HepG2 (cell line): ENCODE results near the gene ATP5F1E. TPM values are rescaled to one million over a fixed set of nuclear protein-coding genes. Genes with fewer than 3 reads are reported as not detected.

ENCODE experiments used
- CENPT ChIP-seq: sonication (generic); formaldehyde crosslinking; IDR thresholded peaks from 2 replicates; pipeline ENCODE4 v1.8.0; 2022; ENCODE audit warnings: low read depth, mild to moderate bottlenecking, moderate library complexity, missing genetic modification reagents
- JUND ChIP-seq: sonication (generic); formaldehyde crosslinking; IDR thresholded peaks from 2 replicates; pipeline ENCODE4 v1.8.0; 2022; ENCODE audit warnings: mild to moderate bottlenecking, missing genetic modification reagents
- KDM5B ChIP-seq: sonication (generic); formaldehyde crosslinking; IDR thresholded peaks from 2 replicates; pipeline ENCODE4 v1.4.0; 2020; ENCODE audit warnings: missing genetic modification reagents, mild to moderate bottlenecking, borderline replicate concordance
- PLSCR1 ChIP-seq: sonication (generic); formaldehyde crosslinking; IDR thresholded peaks from 2 replicates; pipeline ENCODE4 v1.5.0; 2020; ENCODE audit warnings: missing genetic modification reagents, mild to moderate bottlenecking, borderline replicate concordance
- SALL1 ChIP-seq: sonication (generic); formaldehyde crosslinking; IDR thresholded peaks from 2 replicates; pipeline ENCODE4 v1.8.0; 2022; ENCODE audit warnings: mild to moderate bottlenecking, missing genetic modification reagents
- SCMH1 ChIP-seq: sonication (generic); formaldehyde crosslinking; IDR thresholded peaks from 2 replicates; pipeline ENCODE4 v1.9.0; 2021; ENCODE audit warnings: missing genetic modification reagents, mild to moderate bottlenecking, borderline replicate concordance
- SP140L ChIP-seq: sonication (generic); formaldehyde crosslinking; IDR thresholded peaks from 2 replicates; pipeline ENCODE4 v1.4.0; 2020; ENCODE audit warnings: missing genetic modification reagents, borderline replicate concordance
- SRSF1 ChIP-seq: fragments of 200-400 bp; formaldehyde crosslinking; optimal IDR thresholded peaks from 2 replicates; pipeline ENCODE3; 2017; ENCODE audit warnings: mild to moderate bottlenecking, low read depth, low read length, moderate library complexity
- TFAP4 ChIP-seq: sonication (generic); IDR thresholded peaks from 2 replicates; pipeline ENCODE4 v1.6.1; 2016; ENCODE audit warnings: low read depth, borderline replicate concordance
- TFDP2 ChIP-seq: sonication (generic); formaldehyde crosslinking; IDR thresholded peaks from 2 replicates; pipeline ENCODE4 v1.4.0; 2020; ENCODE audit warnings: missing genetic modification reagents
- TSC22D2 ChIP-seq: sonication (generic); formaldehyde crosslinking; IDR thresholded peaks from 2 replicates; pipeline ENCODE4 v1.5.1; 2020; ENCODE audit warnings: missing genetic modification reagents, mild to moderate bottlenecking, borderline replicate concordance
- ZBTB2 ChIP-seq: sonication (generic); formaldehyde crosslinking; IDR thresholded peaks from 2 replicates; pipeline ENCODE4 v1.8.0; 2022; ENCODE audit warnings: low read depth, missing genetic modification reagents
- ZFYVE20 ChIP-seq: sonication (generic); formaldehyde crosslinking; IDR thresholded peaks from 2 replicates; pipeline ENCODE4 v1.8.0; 2023; ENCODE audit warnings: low read depth, mild to moderate bottlenecking, moderate library complexity, missing genetic modification reagents, borderline replicate concordance
- ZKSCAN5 ChIP-seq: sonication (generic); formaldehyde crosslinking; IDR thresholded peaks from 2 replicates; pipeline ENCODE4 v1.5.1; 2020; ENCODE audit warnings: mild to moderate bottlenecking, missing genetic modification reagents
- ZNF207 ChIP-seq: fragments of 450-650 bp; IDR thresholded peaks from 2 replicates; pipeline ENCODE4 v1.6.1; 2016; ENCODE audit warnings: antibody characterized with exemption, borderline replicate concordance
- ZNF331 ChIP-seq: sonication (generic); formaldehyde crosslinking; IDR thresholded peaks from 2 replicates; pipeline ENCODE4 v1.4.0; 2020; ENCODE audit warnings: missing genetic modification reagents
- ZNF367 ChIP-seq: sonication (generic); formaldehyde crosslinking; IDR thresholded peaks from 2 replicates; pipeline ENCODE4 v1.4.0; 2020; ENCODE audit warnings: missing genetic modification reagents, borderline replicate concordance
- ZNF432 ChIP-seq: sonication (generic); formaldehyde crosslinking; IDR thresholded peaks from 2 replicates; pipeline ENCODE4 v1.5.0; 2020; ENCODE audit warnings: missing genetic modification reagents, mild to moderate bottlenecking, borderline replicate concordance
- ZNF501 ChIP-seq: sonication (generic); formaldehyde crosslinking; IDR thresholded peaks from 2 replicates; pipeline ENCODE4 v1.5.1; 2020; ENCODE audit warnings: mild to moderate bottlenecking, moderate library complexity, missing genetic modification reagents
- ZNF564 ChIP-seq: sonication (generic); formaldehyde crosslinking; IDR thresholded peaks from 2 replicates; pipeline ENCODE4 v1.8.1; 2023; ENCODE audit warnings: mild to moderate bottlenecking, missing genetic modification reagents
- ZNF574 ChIP-seq: sonication (generic); formaldehyde crosslinking; IDR thresholded peaks from 2 replicates; pipeline ENCODE4 v1.4.0; 2020; ENCODE audit warnings: missing genetic modification reagents
- ZNF891 ChIP-seq: sonication (generic); formaldehyde crosslinking; IDR thresholded peaks from 2 replicates; pipeline ENCODE4 v1.5.0; 2020; ENCODE audit warnings: mild to moderate bottlenecking, missing genetic modification reagents
- polyA plus RNA-seq, 8 experiments: library from polyadenylated mRNA; depleted of rRNA in 3 of 8; stranded (reverse) in 7 of 8; unstranded in 1 of 8; fragments of >200 nt; fragmentation: Illumina TruSeq in 4 of 8; extraction: Trizol in 4 of 8; gene quantifications; 2 replicates each; pipeline versions ENCODE4 v1.2.1 to v1.2.3, GENCODE V29; 2011 to 2016; ENCODE audit warnings: low read depth in 4 of 8, missing spikeins in 1 of 8, mixed read lengths in 1 of 8; ENCODE audit not compliant: insufficient read depth in 1 of 8
- total RNA-seq, 5 experiments: library from RNA; depleted of rRNA; stranded (reverse); fragments of >200 nt; fragmentation: Illumina TruSeq; extraction: Trizol; gene quantifications; 2 replicates each; pipeline ENCODE4 v1.2.3, GENCODE V29; 2016; ENCODE audit warnings: low read depth in 1 of 5

ATP5F1E gene
- total and polyA plus RNA-seq, 2 of the 13 experiments (the other 11 are each of a cell fraction or from before 2014, with no cell fraction given), result 121 to 134 TPM

GRCh38 chr20:59017493-59018231 is 14.5 kb downstream of the ATP5F1E start (continued):
- TF ChIP-seq SALL1 (CRISPR knock-in tag), result no peak; the same call in 1 of the 2 replicates
- no peak for TF ChIP-seq CENPT (CRISPR knock-in tag)
- TF ChIP-seq ZNF432, result no peak
- TF ChIP-seq ZNF891 (CRISPR knock-in tag), result peak; percentile 69; the same call in 1 of the 2 replicates
- no peak for TF ChIP-seq TFAP4
- TF ChIP-seq TFDP2 (CRISPR knock-in tag), result no peak
- 0 out of 2 replicates have a peak, but pooled peaks have one; percentile 55 for TF ChIP-seq ZFYVE20 (CRISPR knock-in tag)
- TF ChIP-seq ZNF331 (CRISPR knock-in tag), result no peak
- no peak for TF ChIP-seq SP140L (CRISPR knock-in tag)
- TF ChIP-seq SRSF1, result no peak
- TF ChIP-seq ZNF564 (CRISPR knock-in tag), result no peak
- TF ChIP-seq KDM5B (CRISPR knock-in tag), result peak; percentile 67; the same call in 1 of the 2 replicates
- no peak for TF ChIP-seq TSC22D2
- TF ChIP-seq JUND (CRISPR knock-in tag), result peak; percentile 49; the same call in 1 of the 2 replicates
- no peak for TF ChIP-seq PLSCR1 (CRISPR knock-in tag)
- no peak for TF ChIP-seq ZNF207
- no peak for TF ChIP-seq ZKSCAN5 (CRISPR knock-in tag)
- TF ChIP-seq ZNF501, result no peak
- no peak for TF ChIP-seq SCMH1
- TF ChIP-seq ZNF367 (CRISPR knock-in tag), result no peak
- TF ChIP-seq ZBTB2, result no peak
- TF ChIP-seq ZNF574 (CRISPR knock-in tag), result 0 out of 2 replicates have a peak, but pooled peaks have one; percentile 17
